Measurements from ENCODE around the gene PXK.
"Not testable (repeated sequence)": the region's sequence is repeated elsewhere in the genome, so short reads cannot be mapped to it uniquely, and the experiment has no call there.

PXK gene

DNA sequence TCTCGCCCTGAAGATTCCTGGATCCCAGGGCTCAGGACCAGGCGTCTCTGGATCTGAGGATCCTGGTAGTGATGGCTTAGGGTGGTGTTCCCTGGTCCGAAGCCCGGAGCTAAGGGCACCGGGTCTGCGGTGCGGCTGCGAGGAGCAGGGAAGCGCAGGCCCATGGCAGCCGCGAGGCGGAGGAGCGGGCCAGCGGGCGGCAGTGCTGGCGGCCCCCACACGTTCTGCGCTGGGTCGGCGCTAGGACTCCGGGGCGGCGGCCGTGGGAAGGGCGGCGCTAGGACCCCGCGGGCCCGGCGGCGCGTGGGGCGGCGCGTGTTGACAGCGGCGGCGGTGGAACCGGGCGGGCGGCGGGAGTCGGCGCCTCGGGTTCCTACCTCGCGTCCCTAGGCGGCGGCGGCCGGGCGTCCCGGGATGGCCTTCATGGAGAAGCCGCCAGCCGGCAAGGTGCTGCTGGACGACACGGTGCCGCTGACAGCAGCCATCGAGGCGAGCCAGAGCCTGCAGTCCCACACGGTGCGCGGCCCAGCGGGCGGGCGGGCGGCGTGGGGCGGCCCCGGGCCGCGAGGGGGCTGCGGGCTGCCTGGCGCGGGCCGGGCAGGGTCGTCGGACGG lies at the start of gene PXK:
Gene PXK, plus strand, starts transcription at position 318 of the 614 bp plus-strand sequence. Its CDS starts 97 bp downstream, at position 415.
- in situ Hi-C loops (cut with MboI; ENCODE audit: low sequenced_read_pairs): no loop called here

GRCh38 chr3:58285334-58285733 lies 47.4 kb upstream of the PXK start:
- in situ Hi-C loops (cut with MboI; ENCODE audit: low sequenced_read_pairs): no loop called here

DNA sequence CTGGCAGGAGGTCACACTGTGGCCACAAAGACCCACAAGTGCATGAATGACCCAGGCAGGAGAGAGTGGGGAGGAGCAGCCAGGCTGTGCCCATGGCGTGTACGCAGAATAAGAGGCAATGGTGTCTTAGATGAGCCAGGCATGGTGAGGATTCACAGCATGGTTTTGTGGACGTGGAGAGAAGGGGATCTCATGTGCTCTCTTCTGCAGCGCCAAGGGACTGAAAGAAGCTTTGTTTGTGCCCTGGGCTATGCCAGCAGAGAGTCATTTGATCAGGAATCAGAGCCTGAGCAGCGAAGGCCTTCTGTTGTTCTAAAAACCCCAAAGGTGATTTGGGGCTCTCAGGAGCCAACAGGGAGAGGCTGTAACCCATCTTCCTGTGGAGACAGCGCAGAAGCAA lies 45.3 kb upstream of the PXK start:
- in situ Hi-C loops (cut with MboI; ENCODE audit: low sequenced_read_pairs): no loop called here

DNA sequence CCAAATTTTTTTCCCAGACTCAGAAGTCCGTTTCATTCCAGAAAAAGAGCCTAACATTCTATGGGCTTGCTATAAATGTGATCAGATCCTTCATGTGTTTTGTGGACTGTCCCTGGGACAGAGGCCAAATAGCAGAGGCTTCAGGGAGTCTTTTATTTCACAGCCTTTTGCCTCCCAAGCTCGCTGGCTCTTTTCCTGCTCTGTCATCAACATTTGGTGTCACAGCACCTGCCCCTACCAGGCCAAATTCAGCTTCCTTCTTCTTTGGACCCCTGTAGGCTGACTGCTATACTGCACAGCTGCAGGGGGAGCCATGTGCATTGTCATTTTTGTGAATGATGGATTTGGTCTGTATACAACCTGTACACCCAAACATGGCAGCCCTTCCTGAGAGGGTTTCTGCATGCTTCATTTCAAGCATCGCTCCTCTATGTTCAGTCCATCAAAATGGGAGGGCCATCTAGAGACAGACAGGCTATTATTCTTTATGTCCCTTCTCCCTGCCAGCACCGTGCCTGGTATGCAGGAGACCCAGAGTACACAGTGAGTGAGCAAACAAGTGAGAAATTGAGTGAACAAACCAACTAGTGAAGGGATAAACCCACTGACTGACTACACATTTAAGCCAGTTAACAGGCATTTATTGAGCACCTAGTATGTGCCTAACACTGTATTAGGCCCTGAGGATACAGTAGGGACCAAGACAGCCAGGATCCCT lies 44.5 kb upstream of the PXK start:
- in situ Hi-C loops (cut with MboI; ENCODE audit: low sequenced_read_pairs): no loop called here

GRCh38 chr3:58288964-58289613 lies 43.6 kb upstream of the PXK start:
- in situ Hi-C loops (cut with MboI; ENCODE audit: low sequenced_read_pairs): not testable (repeated sequence)

GRCh38 chr3:58290446-58290845 lies 42.2 kb upstream of the PXK start:
- in situ Hi-C loops (cut with MboI; ENCODE audit: low sequenced_read_pairs): not testable (repeated sequence)

DNA sequence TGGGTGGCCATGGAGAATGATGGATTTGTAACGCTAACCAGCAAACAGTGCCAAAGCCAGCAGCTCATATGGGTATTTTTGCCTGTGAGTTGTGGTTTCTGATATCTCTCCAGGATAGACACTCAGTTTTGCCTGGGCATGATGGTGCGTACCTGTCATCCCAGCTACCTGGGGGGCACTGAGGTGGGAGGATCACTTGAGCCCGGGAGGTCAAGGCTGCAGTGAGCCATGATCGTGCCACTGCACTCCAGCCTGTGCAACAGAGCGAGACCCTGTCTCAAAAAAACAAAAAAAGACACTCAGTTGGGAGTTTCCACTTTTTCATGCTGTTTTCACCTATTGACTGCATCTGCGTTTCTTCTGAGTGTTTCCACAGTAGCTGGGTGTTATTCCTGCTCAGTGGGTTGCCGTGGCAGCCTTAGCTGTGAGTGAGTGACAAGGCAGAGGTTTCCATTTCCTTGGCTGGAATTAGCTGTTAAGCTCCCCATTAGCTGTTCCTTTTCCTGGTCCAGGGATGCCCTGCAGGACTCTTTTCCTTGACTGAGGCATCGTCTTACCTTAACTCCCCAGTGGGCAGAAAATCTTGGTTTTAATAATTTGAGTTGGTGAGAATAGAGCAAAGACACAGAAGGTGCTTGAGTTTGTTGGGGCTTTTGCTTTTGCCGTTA lies 40.9 kb upstream of the PXK start:
- in situ Hi-C loops (cut with MboI; ENCODE audit: low sequenced_read_pairs): no loop called here

GRCh38 chr3:58292866-58293265 lies 39.8 kb upstream of the PXK start:
- in situ Hi-C loops (cut with MboI; ENCODE audit: low sequenced_read_pairs): no loop called here

DNA sequence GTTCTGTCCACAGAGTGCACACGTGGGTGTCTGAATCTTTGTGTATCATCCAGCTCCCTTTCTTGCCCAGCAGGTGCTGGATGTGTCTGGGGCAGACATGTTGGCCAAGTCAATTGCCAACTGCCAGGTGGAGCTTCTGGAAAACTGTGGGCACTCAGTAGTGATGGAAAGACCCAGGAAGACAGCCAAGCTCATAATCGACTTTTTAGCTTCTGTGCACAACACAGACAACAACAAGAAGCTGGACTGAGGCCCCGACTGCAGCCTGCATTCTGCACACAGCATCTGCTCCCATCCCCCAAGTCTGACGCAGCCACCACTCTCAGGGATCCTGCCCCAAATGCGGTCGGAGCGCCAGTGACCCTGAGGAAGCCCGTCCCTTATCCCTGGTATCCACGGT lies 39.2 kb upstream of the PXK start:
- in situ Hi-C loops (cut with MboI; ENCODE audit: low sequenced_read_pairs): no loop called here

GRCh38 chr3:58296269-58296668 lies 36.4 kb upstream of the PXK start:
- in situ Hi-C loops (cut with MboI; ENCODE audit: low sequenced_read_pairs): no loop called here

DNA sequence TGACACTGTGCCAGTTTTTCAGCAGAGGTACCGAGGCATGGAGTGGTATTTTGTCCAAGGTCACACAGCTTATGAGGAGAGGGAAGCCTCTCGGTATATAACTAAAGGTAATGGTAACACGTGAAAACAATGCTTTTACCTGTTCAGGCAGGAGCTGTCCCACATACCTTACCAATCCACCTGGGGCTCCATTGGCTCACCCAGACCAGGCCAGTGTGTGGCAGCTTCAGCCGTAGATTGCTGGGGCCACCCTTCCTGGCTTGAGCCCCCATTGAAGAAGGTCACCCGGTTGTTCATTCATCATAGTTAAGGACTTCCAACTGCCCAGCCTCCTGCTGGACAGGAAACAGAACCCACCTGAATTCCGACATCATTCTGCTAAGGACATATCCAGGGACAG lies 35.8 kb upstream of the PXK start:
- in situ Hi-C loops (cut with MboI; ENCODE audit: low sequenced_read_pairs): no loop called here

- in situ Hi-C loops (cut with MboI; ENCODE audit: low sequenced_read_pairs): no loop called here
Observed at GRCh38 chr3:58298190-58298589, 34.5 kb upstream of the PXK start.

GRCh38 chr3:58299075-58299474 lies 33.6 kb upstream of the PXK start:
- in situ Hi-C loops (cut with MboI; ENCODE audit: low sequenced_read_pairs): no loop called here

DNA sequence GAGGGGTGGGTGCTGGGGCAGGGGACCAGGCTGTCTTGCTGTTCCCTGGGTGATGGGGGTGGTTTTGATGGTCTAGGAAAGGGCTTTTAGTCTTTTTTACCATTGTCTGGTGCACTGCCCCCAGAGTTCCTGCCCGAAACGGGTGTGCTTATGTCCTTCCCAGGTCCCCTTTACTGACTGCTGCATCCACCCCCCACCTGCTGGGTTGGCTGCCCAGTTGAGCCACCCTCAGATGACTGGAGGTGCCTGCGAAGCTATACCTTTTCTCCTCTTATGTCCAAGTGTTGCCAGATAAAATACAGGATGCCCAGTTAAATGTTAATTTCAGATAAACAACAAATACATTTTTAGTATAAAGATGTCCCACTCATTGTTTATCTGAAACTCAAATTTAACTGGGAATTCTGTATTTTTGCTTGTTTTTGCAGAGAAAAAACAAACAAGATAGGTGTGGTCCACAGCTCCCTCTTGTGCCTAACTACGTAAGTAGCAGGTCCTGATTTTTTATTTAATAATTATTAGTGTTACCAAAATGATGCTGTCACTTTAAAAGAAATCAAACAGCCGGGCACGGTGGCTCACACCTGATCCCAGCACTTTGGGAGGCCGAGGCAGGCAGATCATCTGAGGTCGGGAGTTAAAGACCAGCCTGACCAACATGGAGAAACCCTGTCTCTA lies 32.7 kb upstream of the PXK start:
- in situ Hi-C loops (cut with MboI; ENCODE audit: low sequenced_read_pairs): no loop called here

GRCh38 chr3:58305882-58306711 lies 26.6 kb upstream of the PXK start, which contains the start of the genes HTD2 and RPP14:
Gene HTD2 (plus strand): TSS chr3:58306520. CDS start chr3:58317614, 11,094 bp downstream.
Gene RPP14 (plus strand): TSS chr3:58306245. CDS start chr3:58310330, 4,085 bp downstream.
- in situ Hi-C loops (cut with MboI; ENCODE audit: low sequenced_read_pairs): no loop called here

GRCh38 chr3:58307639-58308215 lies 25.0 kb upstream of the PXK start:
- in situ Hi-C loops (cut with MboI; ENCODE audit: low sequenced_read_pairs): no loop called here

DNA sequence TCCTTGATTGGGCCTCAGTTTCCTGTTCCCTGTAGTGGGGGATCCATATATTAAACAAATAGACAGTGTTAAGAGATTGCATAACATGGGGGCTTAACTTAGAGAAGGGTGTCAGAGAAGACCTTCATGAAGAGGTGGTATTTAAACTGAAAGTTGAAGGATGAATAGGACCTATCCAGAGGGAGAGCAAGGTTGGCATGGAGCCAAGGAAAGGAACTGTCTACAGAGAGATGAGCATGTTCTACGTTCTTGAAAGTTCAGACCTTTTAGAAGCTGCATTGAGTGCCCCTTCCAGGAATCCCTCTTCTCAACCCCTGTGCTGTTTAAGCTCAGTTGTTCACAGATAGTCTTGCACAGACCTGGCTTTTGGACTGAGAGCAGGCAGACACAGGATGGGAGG lies 24.0 kb upstream of the PXK start:
- in situ Hi-C loops (cut with MboI; ENCODE audit: low sequenced_read_pairs): no loop called here

DNA sequence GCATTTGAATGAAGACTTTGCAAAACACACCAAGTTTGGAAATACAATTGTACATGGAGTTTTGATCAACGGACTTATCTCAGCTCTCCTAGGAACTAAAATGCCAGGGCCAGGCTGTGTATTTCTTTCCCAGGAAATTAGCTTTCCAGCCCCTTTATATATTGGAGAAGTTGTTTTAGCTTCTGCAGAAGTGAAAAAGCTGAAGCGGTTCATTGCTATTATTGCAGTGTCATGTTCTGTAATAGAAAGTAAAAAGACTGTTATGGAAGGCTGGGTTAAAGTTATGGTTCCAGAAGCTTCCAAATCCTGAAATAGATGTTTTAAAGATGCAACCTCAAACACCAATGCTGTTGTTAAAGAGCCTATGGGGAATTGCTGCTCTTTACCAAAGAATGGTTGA lies 14.9 kb upstream of the PXK start:
- in situ Hi-C loops (cut with MboI; ENCODE audit: low sequenced_read_pairs): no loop called here

GRCh38 chr3:58321791-58322190 lies 10.9 kb upstream of the PXK start:
- in situ Hi-C loops (cut with MboI; ENCODE audit: low sequenced_read_pairs): no loop called here

DNA sequence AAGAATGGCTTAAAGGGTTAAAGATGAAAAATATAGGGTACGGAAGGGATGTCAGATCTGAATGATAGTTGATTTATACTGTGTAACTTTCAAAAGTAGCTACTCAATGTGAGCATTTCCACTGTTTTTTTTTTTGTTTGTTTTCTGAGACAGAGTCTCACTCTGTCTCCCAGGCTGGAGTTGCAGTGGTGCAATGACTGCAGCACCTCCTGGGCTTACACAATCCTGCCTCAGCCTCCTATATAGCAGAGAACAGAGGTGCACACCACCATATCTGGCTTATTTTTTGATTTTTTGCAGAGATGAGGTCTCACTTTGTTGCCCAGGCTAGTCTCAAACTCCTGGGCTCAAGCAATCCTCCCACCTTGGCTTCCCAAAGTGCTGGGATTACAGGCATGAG lies 9.9 kb upstream of the PXK start:
- in situ Hi-C loops (cut with MboI; ENCODE audit: low sequenced_read_pairs): no loop called here

Measured in hTERT RPE-1 (cell line).